ENCODE data around the gene TMEM263. TPM values are rescaled to one million over a fixed set of nuclear protein-coding genes. Genes with fewer than 3 reads are reported as not detected.

The TMEM263 gene
- total and polyA plus RNA-seq, 2 of the 13 experiments (the other 11 are each of a cell fraction or from before 2014, with no cell fraction given): 25.9 to 58.6 TPM

- TF ChIP-seq ZFP62 (CRISPR knock-in tag; IDR thresholded peaks at IDR 0.05) (no peak), ZNF501 (CRISPR knock-in tag; IDR thresholded peaks at IDR 0.05) (no peak), KLF16 (CRISPR knock-in tag; IDR thresholded peaks at IDR 0.05) (peak in 1 of 2 experiments; percentile 71; a peak in 1 of 4 replicates), HNF1B (CRISPR knock-in tag; IDR thresholded peaks at IDR 0.05) (peak; percentile 72), SMARCE1 (IDR thresholded peaks at IDR 0.05; ENCODE audit: borderline replicate concordance) (no peak), ZMYM4 (CRISPR knock-in tag; IDR thresholded peaks at IDR 0.05) (0 out of 2 replicates have a peak, but pooled peaks have one; percentile 20), PITX1 (CRISPR knock-in tag; IDR thresholded peaks at IDR 0.05) (no peak), NFE2L1 (CRISPR knock-in tag; IDR thresholded peaks at IDR 0.05; ENCODE audit: borderline replicate concordance) (no peak), ZSCAN9 (CRISPR knock-in tag; IDR thresholded peaks at IDR 0.05; ENCODE audit: borderline replicate concordance) (0 out of 2 replicates have a peak, but pooled peaks have one; percentile 47), NCOR1 (IDR thresholded peaks at IDR 0.05; ENCODE audit: borderline replicate concordance, low read length) (0 out of 2 replicates have a peak, but pooled peaks have one; percentile 30), FOXJ3 (CRISPR knock-in tag; IDR thresholded peaks at IDR 0.05; ENCODE audit: borderline replicate concordance) (peak; percentile 62; the same call in 1 of the 2 replicates), HOXA7 (CRISPR knock-in tag; IDR thresholded peaks at IDR 0.05) (no peak), HNF4A (CRISPR knock-in tag; IDR thresholded peaks at IDR 0.05) (no peak), ZNF552 (CRISPR knock-in tag; IDR thresholded peaks at IDR 0.05; ENCODE audit: borderline replicate concordance) (no peak), ZNF383 (CRISPR knock-in tag; IDR thresholded peaks at IDR 0.05; ENCODE audit: borderline replicate concordance) (no peak), FIP1L1 (IDR thresholded peaks at IDR 0.05; ENCODE audit: borderline replicate concordance, insufficient read depth, low read depth, low read length) (no peak), MED13 (CRISPR knock-in tag; IDR thresholded peaks at IDR 0.05) (no peak), THYN1 (CRISPR knock-in tag; IDR thresholded peaks at IDR 0.05; ENCODE audit: borderline replicate concordance, low read depth) (no peak), JUND (CRISPR knock-in tag; IDR thresholded peaks at IDR 0.05) (no peak)
Measured at GRCh38 chr12:106974511-106974910, 18.8 kb downstream of the TMEM263 start (continued).
